GM19397 (cell line): Measurements from ENCODE around the gene RIMS1.
"Not testable (repeated sequence)": the region's sequence is repeated elsewhere in the genome, so short reads cannot be mapped to it uniquely, and the experiment has no call there.

ENCODE experiments used
- ATAC-seq: cut with Tn5 transposase; IDR thresholded peaks from one replicate; pipeline ENCODE4 v1.9.1; 2021; ENCODE audit warnings: mild to moderate bottlenecking, moderate library complexity; ENCODE audit not compliant: unreplicated experiment

RIMS1 gene

GRCh38 chr6:72322771-72323170 is 436.4 kb downstream of the RIMS1 start:
- ATAC-seq, result no peak

- no peak for ATAC-seq
Observed at GRCh38 chr6:72324591-72324990, 438.2 kb downstream of the RIMS1 start.

GRCh38 chr6:72328775-72329174 is 442.4 kb downstream of the RIMS1 start:
- no peak for ATAC-seq

GRCh38 chr6:72335203-72335602 is 448.9 kb downstream of the RIMS1 start:
- not testable (repeated sequence) for ATAC-seq

GRCh38 chr6:72348926-72349325 is 462.6 kb downstream of the RIMS1 start:
- no peak for ATAC-seq

- ATAC-seq, result no peak
Observed at GRCh38 chr6:72350296-72350881, 464.0 kb downstream of the RIMS1 start.

GRCh38 chr6:72363844-72364740 is 477.7 kb downstream of the RIMS1 start:
- ATAC-seq, result no peak

GRCh38 chr6:72365773-72366172 is 479.4 kb downstream of the RIMS1 start:
- ATAC-seq, result no peak

- ATAC-seq, result no peak
Observed at GRCh38 chr6:72367439-72367838, 481.1 kb downstream of the RIMS1 start.

GRCh38 chr6:72371473-72371872 is 485.1 kb downstream of the RIMS1 start:
- no peak for ATAC-seq

GRCh38 chr6:72374172-72374571 is 487.8 kb downstream of the RIMS1 start:
- ATAC-seq, result no peak

- no peak for ATAC-seq
Observed at GRCh38 chr6:72374857-72375256, 488.5 kb downstream of the RIMS1 start.

GRCh38 chr6:72376736-72377135 is 490.4 kb downstream of the RIMS1 start:
- no peak for ATAC-seq

GRCh38 chr6:72381076-72381475 is 494.7 kb downstream of the RIMS1 start:
- no peak for ATAC-seq

GRCh38 chr6:72382602-72383529 is 496.5 kb downstream of the RIMS1 start:
- peak; percentile 96 for ATAC-seq

- ATAC-seq, result no peak
Observed at GRCh38 chr6:72386324-72386723, 500.0 kb downstream of the RIMS1 start.

- ATAC-seq, result no peak
Observed at GRCh38 chr6:72389698-72390097, 503.3 kb downstream of the RIMS1 start.

GRCh38 chr6:72390548-72390947 is 504.2 kb downstream of the RIMS1 start:
- no peak for ATAC-seq

GRCh38 chr6:72401865-72402264 is 515.5 kb downstream of the RIMS1 start:
- ATAC-seq, result no peak

- ATAC-seq, result no peak
Observed at GRCh38 chr6:72403413-72403812, 517.1 kb downstream of the RIMS1 start.

GRCh38 chr6:72406517-72406916 is 520.2 kb downstream of the RIMS1 start:
- no peak for ATAC-seq
